Astrocyte of the spinal cord (primary cell): ENCODE results near the gene MED14.

Experiments
- DNase-seq: peaks from one replicate; pipeline ENCODE4 v3.0.0; 2011; ENCODE audit warnings: low read depth, low spot score
- H3K4me3 ChIP-seq: 2 replicates; pipeline ENCODE4 v1.5.1; 2011; ENCODE audit warnings: low read depth, mild to moderate bottlenecking, low read length, moderate library complexity
- CTCF ChIP-seq: IDR thresholded peaks from 2 replicates; pipeline ENCODE4 v1.5.1; 2012; ENCODE audit warnings: low read depth, mild to moderate bottlenecking, low read length, inconsistent platforms
- in situ Hi-C: cut with HindIII; loops from 2 replicates; pipeline ENCODE4 v1.10.0; 2017; ENCODE audit warnings: low sequenced_read_pairs

The MED14 gene

DNA sequence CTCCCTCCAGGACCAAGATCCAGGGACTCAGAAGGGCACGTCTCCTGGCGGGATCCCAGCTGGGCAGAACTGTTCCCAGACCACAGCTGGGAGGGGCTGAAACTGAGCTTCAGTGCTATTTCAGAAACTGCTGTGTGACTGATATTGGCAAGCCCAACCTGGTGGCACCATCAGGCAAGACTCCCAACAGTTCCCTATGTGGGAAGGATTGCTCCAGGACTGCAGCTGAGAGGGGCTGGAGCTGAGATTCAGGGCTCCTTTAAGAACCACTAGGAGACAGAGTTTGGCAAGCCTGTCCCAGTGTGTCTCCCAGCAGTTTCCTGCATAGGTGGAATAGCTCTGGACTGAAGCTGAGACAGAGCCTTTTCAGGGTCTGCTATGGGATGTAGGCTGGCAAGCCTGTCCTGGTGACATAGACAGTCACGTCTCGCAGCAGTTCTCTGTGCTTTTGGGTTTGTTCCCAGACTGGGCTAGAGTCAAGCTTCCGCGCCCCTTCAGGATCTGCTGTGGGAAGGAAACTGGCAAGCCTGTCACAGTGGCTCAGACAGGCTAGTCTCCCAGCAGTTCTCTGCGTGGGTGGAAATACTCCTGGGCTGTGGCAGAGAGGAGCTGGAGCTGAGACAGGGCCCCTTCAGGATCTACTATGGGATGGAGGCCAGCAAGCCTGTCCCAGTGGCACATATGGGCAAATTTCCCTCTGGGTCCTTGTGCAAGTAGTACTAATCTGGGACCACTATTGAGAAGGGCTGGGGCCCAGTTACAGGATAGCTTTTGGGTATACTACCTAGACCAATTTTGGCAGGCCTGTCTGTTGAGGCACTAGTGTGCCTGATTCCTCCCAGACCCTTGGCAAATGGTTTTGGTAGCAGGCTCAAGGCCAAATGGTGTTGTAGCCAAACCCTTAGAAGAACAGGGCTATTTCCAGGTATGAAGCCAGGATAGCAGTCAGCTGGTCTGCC is 20.2 kb upstream of the MED14 start:
- H3K4me3 ChIP-seq = no peak overlapping the region
- DNase-seq = no peak
- TF ChIP-seq CTCF = no peak
- in situ Hi-C loops = no loop called here

- no peak for DNase-seq
- in situ Hi-C loops = no loop called here
- H3K4me3 ChIP-seq = no peak overlapping the region
- no peak for TF ChIP-seq CTCF
These were observed 14.5 kb upstream of the MED14 start for GRCh38 chrX:40749681-40750494.

DNA sequence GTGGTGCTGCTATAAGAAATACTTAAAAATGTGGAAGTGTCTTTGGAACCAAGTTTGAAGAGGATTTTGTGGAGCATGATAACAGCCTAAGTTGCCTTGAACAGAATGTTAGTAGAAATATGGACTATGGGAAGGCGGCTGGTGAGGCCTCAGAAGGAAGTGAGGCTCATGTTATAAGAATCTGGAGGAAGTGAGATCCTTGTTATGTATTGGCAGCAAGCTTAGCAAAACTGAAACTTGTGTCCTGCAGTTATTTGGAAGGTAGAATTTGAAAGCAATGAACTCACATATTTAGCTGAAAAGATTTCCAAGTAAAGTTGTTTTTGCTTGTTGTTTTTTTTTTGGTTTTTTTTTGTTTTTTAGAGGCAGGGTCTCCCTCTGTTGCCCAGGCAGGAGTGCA is 13.6 kb upstream of the MED14 start:
- no peak for TF ChIP-seq CTCF
- in situ Hi-C loops = no loop called here
- H3K4me3 ChIP-seq = no peak overlapping the region
- DNase-seq = no peak

GRCh38 chrX:40746521-40746920 is 11.2 kb upstream of the MED14 start:
- in situ Hi-C loops = no loop called here
- no peak for TF ChIP-seq CTCF

DNA sequence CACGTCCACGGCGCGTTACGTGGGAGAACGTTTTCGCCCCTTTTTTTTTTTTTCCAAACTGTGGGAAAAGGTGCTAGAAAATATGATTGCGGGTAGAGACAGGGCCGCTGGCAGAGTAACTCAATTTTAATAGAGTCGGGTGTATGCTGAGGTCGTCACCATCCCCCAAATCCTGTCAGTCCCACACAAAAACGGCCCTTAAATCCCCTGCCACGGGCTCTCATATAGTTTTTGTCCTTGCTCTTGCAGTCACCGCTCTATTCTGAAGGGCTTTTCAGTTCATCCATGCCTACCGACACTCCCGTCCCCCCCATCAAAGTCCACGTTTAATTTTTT is 796 bp upstream of the MED14 start:
- TF ChIP-seq CTCF = no peak
- in situ Hi-C loops = no loop called here
- peak overlapping the region; percentile 68 for H3K4me3 ChIP-seq
- DNase-seq = no peak

More at GRCh38 chrX:40746521-40746920, 11.2 kb upstream of the MED14 start:
- no peak overlapping the region for H3K4me3 ChIP-seq
- no peak for DNase-seq

- in situ Hi-C loops = no loop called here
- H3K4me3 ChIP-seq = peak overlapping the region; percentile 68
- DNase-seq = peak; percentile 22
These were observed 394 bp downstream of the MED14 start for GRCh38 chrX:40734971-40735324.

More at GRCh38 chrX:40734971-40735324, 394 bp downstream of the MED14 start:
- TF ChIP-seq CTCF = no peak
